HCT116 (cell line): ENCODE data around the gene TIGD4. TPM values are rescaled to one million over a fixed set of nuclear protein-coding genes. Genes with fewer than 3 reads are reported as not detected.

Experiments
- ATAC-seq: fragments of 200-7000 bp; cut with Tn5 transposase; 2 replicates; pipeline ENCODE4 v1.9.1; 2020; ENCODE audit warnings: mild to moderate bottlenecking, moderate library complexity
- BruUV-seq: library from RNA; stranded (reverse); fragments of 400-500 nt; replicated peaks from 2 replicates; lab custom pipeline; 2021; lab: Mats Ljungman, UMichigan
- CTCF ChIA-PET: fragments of 300-600 bp; sonication (Branson Sonifier 250); formaldehyde crosslinking; loops from one replicate; lab custom pipeline; 2021; ENCODE audit warnings: antibody characterized with exemption; lab: Charles Lee
- POLR2A ChIA-PET: fragments of 300-600, 350-600 bp; sonication (Branson Sonifier 250); formaldehyde crosslinking; loops from one replicate; lab custom pipeline; 2021; ENCODE audit warnings: antibody characterized with exemption; lab: Charles Lee
- RAD21 ChIA-PET, 2 experiments: fragments of 300-600 bp; sonication (Branson Sonifier 250); formaldehyde crosslinking; loops; one replicate each; lab custom pipeline; 2023; ENCODE audit warnings: low total read pairs in 2 of 2; ENCODE audit not compliant: uncharacterized antibody in 2 of 2, unreplicated experiment in 2 of 2, low non-redundant PET in 1 of 2; lab: Charles Lee
- DNase-seq: peaks from one replicate; pipeline ENCODE4 v3.0.0-alpha.2; 2010; ENCODE audit warnings: low read depth, low spot score
- H2AFZ ChIP-seq: fragments of 200-600 bp; shearing (Covaris generic), sonication (generic); 2 replicates; pipeline ENCODE4 v1.6.1; 2017; ENCODE audit warnings: low read depth, mixed run types, mixed read lengths, antibody characterized with exemption, low read length; ENCODE audit not compliant: poor library complexity, severe bottlenecking
- H3K27ac ChIP-seq: 2 replicates; pipeline ENCODE4 v1.5.1; 2012; ENCODE audit warnings: low read depth, low read length
- H3K27me3 ChIP-seq: fragments of 200-600 bp; sonication (generic); 2 replicates; pipeline ENCODE4 v1.6.1; 2016; ENCODE audit warnings: mixed run types, low read length, mixed read lengths; ENCODE audit not compliant: insufficient read depth
- H3K36me3 ChIP-seq, 2 experiments: fragments of 200-500 bp in 1 of 2; fragments of 200-600 bp in 1 of 2; sonication (Bioruptor generic) in 1 of 2; sonication (generic) in 1 of 2; 2 replicates each; pipeline versions ENCODE4 v1.5.1 to v1.6.1; 2014 to 2016; ENCODE audit warnings: low read length in 2 of 2, inconsistent platforms in 1 of 2, mixed read lengths in 1 of 2, mixed run types in 1 of 2; ENCODE audit not compliant: insufficient read depth in 2 of 2, control insufficient read depth in 1 of 2
- H3K4me1 ChIP-seq, 2 experiments: fragments of 200-600 bp in 1 of 2; sonication (generic) in 1 of 2; 2 replicates each; pipeline versions ENCODE4 v1.5.1 to v1.6.1; 2012 to 2017; ENCODE audit warnings: low read length in 2 of 2, inconsistent platforms in 1 of 2, mild to moderate bottlenecking in 1 of 2, mixed read lengths in 1 of 2, mixed run types in 1 of 2, moderate library complexity in 1 of 2; ENCODE audit not compliant: insufficient read depth in 2 of 2, control insufficient read depth in 1 of 2
- H3K4me2 ChIP-seq: fragments of 200-600 bp; sonication (generic); 2 replicates; pipeline ENCODE4 v1.6.1; 2017; ENCODE audit warnings: mixed run types, low read length, mixed read lengths
- H3K4me3 ChIP-seq, 2 experiments: fragments of 200-600 bp in 1 of 2; sonication (generic) in 1 of 2; replicated peaks in 1 of 2; 2 replicates each; pipeline ENCODE4 v1.5.1; 2011 to 2016; ENCODE audit warnings: low read length in 2 of 2, control low read depth in 1 of 2, low read depth in 1 of 2, mild to moderate bottlenecking in 1 of 2, mixed read lengths in 1 of 2, mixed run types in 1 of 2
- H3K79me2 ChIP-seq: fragments of 200-600 bp; sonication (generic); 2 replicates; pipeline ENCODE4 v1.6.1; 2017; ENCODE audit warnings: mild to moderate bottlenecking, mixed run types, low read length, moderate library complexity, mixed read lengths; ENCODE audit not compliant: insufficient read depth
- H3K9ac ChIP-seq: fragments of 200-600 bp; sonication (generic); 2 replicates; pipeline ENCODE4 v1.6.1; 2016; ENCODE audit warnings: low read length, mixed read lengths
- H3K9me2 ChIP-seq: fragments of 200-600 bp; sonication (generic), shearing (Covaris generic); 2 replicates; pipeline ENCODE4 v1.6.1; 2017; ENCODE audit warnings: mixed run types, mild to moderate bottlenecking, moderate library complexity; ENCODE audit not compliant: insufficient read depth
- H3K9me3 ChIP-seq, 2 experiments: fragments of 200-500 bp in 1 of 2; fragments of 200-600 bp in 1 of 2; sonication (Bioruptor generic) in 1 of 2; sonication (generic) in 1 of 2; 2 replicates each; pipeline ENCODE4 v1.6.1; 2014 to 2017; ENCODE audit warnings: low read length in 2 of 2, mixed read lengths in 2 of 2, inconsistent platforms in 1 of 2, low read depth in 1 of 2, mild to moderate bottlenecking in 1 of 2, mixed run types in 1 of 2, moderate library complexity in 1 of 2; ENCODE audit not compliant: control insufficient read depth in 1 of 2, insufficient read depth in 1 of 2
- H4K20me1 ChIP-seq: fragments of 200-600 bp; sonication (generic), shearing (Covaris generic); 2 replicates; pipeline ENCODE4 v1.6.1; 2017; ENCODE audit warnings: mixed run types, mild to moderate bottlenecking, moderate library complexity; ENCODE audit not compliant: insufficient read depth
- CBX3 ChIP-seq: IDR thresholded peaks from 2 replicates; pipeline ENCODE4 v1.6.1; 2012; ENCODE audit warnings: low read depth
- ELF1 ChIP-seq: IDR thresholded peaks from 2 replicates; pipeline ENCODE4 v1.6.1; 2012; ENCODE audit warnings: low read depth, borderline replicate concordance
- EZH2phosphoT487 ChIP-seq: fragments of 200-600 bp; IDR thresholded peaks from 2 replicates; pipeline ENCODE4 v1.6.1; 2018; ENCODE audit warnings: antibody characterized with exemption, borderline replicate concordance
- FOSL1 ChIP-seq: IDR thresholded peaks from 2 replicates; pipeline ENCODE4 v1.6.1; 2012; ENCODE audit warnings: low read depth
- JUND ChIP-seq: IDR thresholded peaks from 2 replicates; pipeline ENCODE4 v1.6.1; 2012
- POLR2A ChIP-seq: IDR thresholded peaks from 2 replicates; pipeline ENCODE4 v1.7.0; 2011; ENCODE audit warnings: borderline replicate concordance; ENCODE audit not compliant: insufficient read depth, insufficient read length; ENCODE audit errors: extremely low read depth
- POLR2AphosphoS5 ChIP-seq: IDR thresholded peaks from 2 replicates; pipeline ENCODE4 v1.6.1; 2011; ENCODE audit warnings: mild to moderate bottlenecking, low read depth, low read length, moderate library complexity
- SP1 ChIP-seq: IDR thresholded peaks from 2 replicates; pipeline ENCODE4 v1.6.1; 2012; ENCODE audit warnings: low read depth
- SRF ChIP-seq: IDR thresholded peaks from 2 replicates; pipeline ENCODE4 v1.6.1; 2012; ENCODE audit warnings: low read depth
- TCF7L2 ChIP-seq: IDR thresholded peaks from 2 replicates; pipeline ENCODE4 v1.7.0; 2011; ENCODE audit warnings: borderline replicate concordance, inconsistent platforms; ENCODE audit not compliant: insufficient read depth, insufficient read length; ENCODE audit errors: extremely low read depth
- ZFX ChIP-seq: fragments of 450-650 bp; IDR thresholded peaks from 2 replicates; pipeline ENCODE4 v1.6.1; 2017
- ZNF274 ChIP-seq: fragments of 200-500 bp; sonication (Bioruptor generic); IDR thresholded peaks from 2 replicates; pipeline ENCODE4 v1.6.1; 2014; ENCODE audit warnings: mild to moderate bottlenecking, low read depth, low read length, inconsistent platforms
- intact Hi-C: fragments of 100-400 bp; cut with micrococcal nuclease; formaldehyde crosslinking; loops from 2 replicates; pipeline ENCODE4 v1.10.0; 2022
- total RNA-seq: library from RNA; stranded (reverse); gene quantifications from one replicate; pipeline ENCODE4 v1.2.1, GENCODE V29; 2021; ENCODE audit not compliant: unreplicated experiment
- TF ChIP-seq, protein P1 (sequence below): IDR thresholded peaks from 2 replicates; pipeline ENCODE4 v1.6.1; 2011; ENCODE audit warnings: mild to moderate bottlenecking, low read length, moderate library complexity; ENCODE audit not compliant: insufficient replicate concordance; ENCODE audit errors: extremely low read depth
- TF ChIP-seq, protein P2 (sequence below): IDR thresholded peaks from 2 replicates; pipeline ENCODE4 v1.6.1; 2012; ENCODE audit warnings: low read depth
- TF ChIP-seq, protein P3 (sequence below): IDR thresholded peaks from 2 replicates; pipeline ENCODE4 v1.6.1; 2012

TIGD4 gene
- total RNA-seq, 1 experiment from 2014 or later: 0.42 TPM

DNA sequence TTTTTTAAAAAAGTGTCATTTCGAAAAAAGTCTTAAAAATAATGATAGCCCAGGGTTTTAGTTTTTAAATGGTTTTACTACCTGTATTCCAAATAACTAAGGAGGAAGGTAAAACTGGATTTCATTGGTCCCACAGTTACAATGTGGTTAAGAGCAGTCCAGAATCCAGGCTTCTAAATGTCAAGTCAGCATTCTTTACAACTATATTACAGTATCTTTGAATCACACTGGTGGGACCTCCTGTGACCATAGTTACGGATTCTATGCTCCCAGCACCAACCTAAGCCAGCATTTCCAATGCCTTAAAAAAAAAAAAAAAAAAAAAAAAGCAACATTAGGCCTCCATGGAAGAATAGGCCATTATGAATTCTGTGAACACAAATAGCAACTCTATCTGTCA lies 6.2 kb downstream of the TIGD4 start (continued):
- TF ChIP-seq, protein P1, sequence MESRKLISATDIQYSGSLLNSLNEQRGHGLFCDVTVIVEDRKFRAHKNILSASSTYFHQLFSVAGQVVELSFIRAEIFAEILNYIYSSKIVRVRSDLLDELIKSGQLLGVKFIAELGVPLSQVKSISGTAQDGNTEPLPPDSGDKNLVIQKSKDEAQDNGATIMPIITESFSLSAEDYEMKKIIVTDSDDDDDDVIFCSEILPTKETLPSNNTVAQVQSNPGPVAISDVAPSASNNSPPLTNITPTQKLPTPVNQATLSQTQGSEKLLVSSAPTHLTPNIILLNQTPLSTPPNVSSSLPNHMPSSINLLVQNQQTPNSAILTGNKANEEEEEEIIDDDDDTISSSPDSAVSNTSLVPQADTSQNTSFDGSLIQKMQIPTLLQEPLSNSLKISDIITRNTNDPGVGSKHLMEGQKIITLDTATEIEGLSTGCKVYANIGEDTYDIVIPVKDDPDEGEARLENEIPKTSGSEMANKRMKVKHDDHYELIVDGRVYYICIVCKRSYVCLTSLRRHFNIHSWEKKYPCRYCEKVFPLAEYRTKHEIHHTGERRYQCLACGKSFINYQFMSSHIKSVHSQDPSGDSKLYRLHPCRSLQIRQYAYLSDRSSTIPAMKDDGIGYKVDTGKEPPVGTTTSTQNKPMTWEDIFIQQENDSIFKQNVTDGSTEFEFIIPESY: no peak
- TF ChIP-seq JUND: no peak
- TF ChIP-seq ELF1: no peak

DNA sequence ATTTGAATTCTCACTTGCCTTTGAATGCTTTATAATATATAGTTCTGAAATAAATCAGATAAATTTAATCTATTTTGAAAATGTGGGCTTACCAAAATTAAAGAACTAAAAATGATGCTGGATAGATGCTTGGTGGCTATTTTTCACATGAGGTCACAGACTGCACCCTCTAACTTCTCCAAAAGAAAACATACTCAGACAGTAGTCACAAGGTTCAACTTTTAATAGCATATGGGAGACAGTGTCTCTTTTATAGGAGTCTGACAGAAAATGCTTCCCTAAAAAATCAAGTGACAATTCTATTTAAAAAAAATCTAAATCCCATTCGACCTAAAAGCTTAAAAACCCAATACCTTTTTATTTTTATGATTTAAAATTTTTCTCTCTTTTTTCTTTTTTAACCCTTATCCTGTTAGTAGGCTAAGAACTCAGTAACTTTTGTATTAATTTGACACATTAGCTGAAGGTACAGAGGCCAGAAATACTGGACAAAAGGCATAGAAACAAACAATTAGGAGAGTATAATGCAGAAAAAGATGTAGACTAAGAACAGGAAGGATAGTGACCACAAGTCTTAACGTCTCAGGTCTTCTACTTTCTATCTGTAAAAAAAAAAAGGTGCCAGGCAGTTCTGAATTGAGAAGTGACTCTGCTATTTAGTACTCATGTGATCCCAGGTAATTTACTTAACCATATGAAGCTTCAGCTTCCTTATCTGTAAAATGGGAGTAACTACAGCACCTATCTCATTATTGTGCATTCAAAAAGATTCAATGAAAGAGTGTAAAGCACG lies 7.6 kb downstream of the TIGD4 start:
- H3K4me3 ChIP-seq: no peak overlapping the region
- ChIA-PET POLR2A (no interaction called here), CTCF (no interaction called here), RAD21 (no interaction called here)
- no peaks in the 10 kb centered on the region for H3K79me2 ChIP-seq
- no peaks in the 10 kb centered on the region for H3K9me2 ChIP-seq
- H4K20me1 ChIP-seq: no peaks in the 10 kb centered on the region
- no peaks in the 10 kb centered on the region for H3K36me3 ChIP-seq
- no peaks in the 10 kb centered on the region for H3K9me3 ChIP-seq
- no peak overlapping the region for H3K27ac ChIP-seq
- ATAC-seq (no peak), DNase-seq (no peak)
- peaks cover 0 to 3% of the 10 kb centered on the region in 2 experiments; a peak in 1 of 4 replicates for H3K4me1 ChIP-seq
- TF ChIP-seq POLR2A: no peak
- TF ChIP-seq ZNF274: no peak
- TF ChIP-seq, protein P2, sequence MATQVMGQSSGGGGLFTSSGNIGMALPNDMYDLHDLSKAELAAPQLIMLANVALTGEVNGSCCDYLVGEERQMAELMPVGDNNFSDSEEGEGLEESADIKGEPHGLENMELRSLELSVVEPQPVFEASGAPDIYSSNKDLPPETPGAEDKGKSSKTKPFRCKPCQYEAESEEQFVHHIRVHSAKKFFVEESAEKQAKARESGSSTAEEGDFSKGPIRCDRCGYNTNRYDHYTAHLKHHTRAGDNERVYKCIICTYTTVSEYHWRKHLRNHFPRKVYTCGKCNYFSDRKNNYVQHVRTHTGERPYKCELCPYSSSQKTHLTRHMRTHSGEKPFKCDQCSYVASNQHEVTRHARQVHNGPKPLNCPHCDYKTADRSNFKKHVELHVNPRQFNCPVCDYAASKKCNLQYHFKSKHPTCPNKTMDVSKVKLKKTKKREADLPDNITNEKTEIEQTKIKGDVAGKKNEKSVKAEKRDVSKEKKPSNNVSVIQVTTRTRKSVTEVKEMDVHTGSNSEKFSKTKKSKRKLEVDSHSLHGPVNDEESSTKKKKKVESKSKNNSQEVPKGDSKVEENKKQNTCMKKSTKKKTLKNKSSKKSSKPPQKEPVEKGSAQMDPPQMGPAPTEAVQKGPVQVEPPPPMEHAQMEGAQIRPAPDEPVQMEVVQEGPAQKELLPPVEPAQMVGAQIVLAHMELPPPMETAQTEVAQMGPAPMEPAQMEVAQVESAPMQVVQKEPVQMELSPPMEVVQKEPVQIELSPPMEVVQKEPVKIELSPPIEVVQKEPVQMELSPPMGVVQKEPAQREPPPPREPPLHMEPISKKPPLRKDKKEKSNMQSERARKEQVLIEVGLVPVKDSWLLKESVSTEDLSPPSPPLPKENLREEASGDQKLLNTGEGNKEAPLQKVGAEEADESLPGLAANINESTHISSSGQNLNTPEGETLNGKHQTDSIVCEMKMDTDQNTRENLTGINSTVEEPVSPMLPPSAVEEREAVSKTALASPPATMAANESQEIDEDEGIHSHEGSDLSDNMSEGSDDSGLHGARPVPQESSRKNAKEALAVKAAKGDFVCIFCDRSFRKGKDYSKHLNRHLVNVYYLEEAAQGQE: no peak
- no peak for TF ChIP-seq FOSL1
- no peak for TF ChIP-seq ZFX
- no peak for TF ChIP-seq EZH2phosphoT487
- TF ChIP-seq, protein P3, sequence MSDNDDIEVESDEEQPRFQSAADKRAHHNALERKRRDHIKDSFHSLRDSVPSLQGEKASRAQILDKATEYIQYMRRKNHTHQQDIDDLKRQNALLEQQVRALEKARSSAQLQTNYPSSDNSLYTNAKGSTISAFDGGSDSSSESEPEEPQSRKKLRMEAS: no peak
- TF ChIP-seq JUND: no peak
- no peak for TF ChIP-seq POLR2AphosphoS5
- TF ChIP-seq SP1: no peak
- no peak for TF ChIP-seq TCF7L2
- TF ChIP-seq CBX3: no peak
- no peak for TF ChIP-seq SRF
- H3K4me2 ChIP-seq: no peak overlapping the region
- H3K9ac ChIP-seq: no peak overlapping the region
- BruUV-seq: no TSS peak
- intact Hi-C loops: no loop called here
- H2AFZ ChIP-seq: no peak overlapping the region
- H3K27me3 ChIP-seq: no peaks in the 10 kb centered on the region
